GM12878 (cell line): ENCODE measurements around the gene USP10.

Experiments
- EGR1 ChIP-seq, 2 experiments: IDR thresholded peaks; 1 replicate in 1 of 2; 2 replicates in 1 of 2; pipeline ENCODE4 v1.6.1; 2011 to 2012; ENCODE audit warnings: low read depth in 2 of 2, low read length in 2 of 2, borderline replicate concordance in 1 of 2, mild to moderate bottlenecking in 1 of 2, moderate library complexity in 1 of 2
- EP300 ChIP-seq, 2 experiments: fragments of 150-350 bp in 1 of 2; IDR thresholded peaks; 2 replicates each; pipeline ENCODE4 v1.6.1; 2011 to 2012; ENCODE audit warnings: low read depth in 2 of 2, low read length in 2 of 2, borderline replicate concordance in 1 of 2, improper control_type of control experiment in 1 of 2, inconsistent platforms in 1 of 2; ENCODE audit not compliant: control insufficient read depth in 1 of 2
- FOS ChIP-seq: IDR thresholded peaks from 3 replicates; pipeline ENCODE4 v1.6.1; 2011; ENCODE audit warnings: borderline replicate concordance; ENCODE audit not compliant: insufficient read length; ENCODE audit errors: extremely low read depth
- HDAC2 ChIP-seq: fragments of 200-600 bp; sonication (generic); IDR thresholded peaks from 2 replicates; pipeline ENCODE4 v1.6.1; 2017
- MTA2 ChIP-seq: fragments of 450-650 bp; IDR thresholded peaks from 2 replicates; pipeline ENCODE4 v1.6.1; 2016; ENCODE audit warnings: low read depth, mild to moderate bottlenecking, moderate library complexity
- POLR2A ChIP-seq: IDR thresholded peaks from 2 replicates; pipeline ENCODE4 v1.6.1; 2011; ENCODE audit warnings: low read depth, mild to moderate bottlenecking, low read length
- RAD21 ChIP-seq: IDR thresholded peaks from 2 replicates; pipeline ENCODE4 v1.6.1; 2011; ENCODE audit warnings: mild to moderate bottlenecking, low read depth, low read length, moderate library complexity; ENCODE audit not compliant: insufficient read depth
- TF ChIP-seq, protein P1 (sequence below), 3 experiments: IDR thresholded peaks in 2 of 3; conservative IDR thresholded peaks in 1 of 3; 2 replicates each; pipeline ENCODE4 v1.5.1; 2011; ENCODE audit warnings: low read depth in 3 of 3, low read length in 3 of 3, mild to moderate bottlenecking in 3 of 3, control low read depth in 2 of 3, moderate library complexity in 2 of 3, inconsistent platforms in 1 of 3, mixed read lengths in 1 of 3; ENCODE audit not compliant: control insufficient read depth in 2 of 3, insufficient read depth in 1 of 3; ENCODE audit errors: extremely low read depth in 1 of 3
- TF ChIP-seq, protein P2 (sequence below): IDR thresholded peaks from 2 replicates; pipeline ENCODE4 v1.6.1; 2011; ENCODE audit warnings: low read depth, low read length, improper control_type of control experiment, borderline replicate concordance

DNA sequence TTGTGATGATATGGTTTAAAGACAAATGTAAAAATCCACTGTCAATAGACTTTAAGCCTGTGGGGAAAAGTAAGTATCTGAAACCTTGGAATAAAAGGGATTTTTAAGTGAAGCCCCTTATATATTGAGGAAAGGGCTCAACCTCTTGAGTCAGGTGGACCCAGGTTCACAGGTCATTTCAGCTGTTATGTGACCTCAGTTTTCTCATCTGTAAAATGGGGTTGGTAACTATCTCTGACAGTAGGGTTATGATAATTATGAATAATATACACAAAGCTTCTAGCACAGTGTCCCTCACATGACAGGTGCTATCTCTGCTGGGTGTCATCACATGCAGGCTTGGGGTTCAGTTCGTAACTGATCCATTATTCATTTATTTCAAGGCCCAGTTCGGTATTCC, 57.0 kb downstream of the USP10 start:
- TF ChIP-seq FOS (no peak), HDAC2 (no peak), POLR2A (no peak), EP300 (IDR thresholded peaks at IDR 0.05; ENCODE audit: borderline replicate concordance in 1 of 2, control insufficient read depth in 1 of 2, low read depth in 2 of 2, low read length in 2 of 2) (no peak), MTA2 (no peak), EGR1 (IDR thresholded peaks at IDR 0.05; ENCODE audit: borderline replicate concordance in 1 of 2, low read depth in 2 of 2, low read length in 2 of 2) (no peak), RAD21 (no peak)
- TF ChIP-seq, protein P1, sequence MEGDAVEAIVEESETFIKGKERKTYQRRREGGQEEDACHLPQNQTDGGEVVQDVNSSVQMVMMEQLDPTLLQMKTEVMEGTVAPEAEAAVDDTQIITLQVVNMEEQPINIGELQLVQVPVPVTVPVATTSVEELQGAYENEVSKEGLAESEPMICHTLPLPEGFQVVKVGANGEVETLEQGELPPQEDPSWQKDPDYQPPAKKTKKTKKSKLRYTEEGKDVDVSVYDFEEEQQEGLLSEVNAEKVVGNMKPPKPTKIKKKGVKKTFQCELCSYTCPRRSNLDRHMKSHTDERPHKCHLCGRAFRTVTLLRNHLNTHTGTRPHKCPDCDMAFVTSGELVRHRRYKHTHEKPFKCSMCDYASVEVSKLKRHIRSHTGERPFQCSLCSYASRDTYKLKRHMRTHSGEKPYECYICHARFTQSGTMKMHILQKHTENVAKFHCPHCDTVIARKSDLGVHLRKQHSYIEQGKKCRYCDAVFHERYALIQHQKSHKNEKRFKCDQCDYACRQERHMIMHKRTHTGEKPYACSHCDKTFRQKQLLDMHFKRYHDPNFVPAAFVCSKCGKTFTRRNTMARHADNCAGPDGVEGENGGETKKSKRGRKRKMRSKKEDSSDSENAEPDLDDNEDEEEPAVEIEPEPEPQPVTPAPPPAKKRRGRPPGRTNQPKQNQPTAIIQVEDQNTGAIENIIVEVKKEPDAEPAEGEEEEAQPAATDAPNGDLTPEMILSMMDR (IDR thresholded peaks at IDR 0.05 in 2 of 3, conservative IDR thresholded peaks at IDR 0.05 in 1 of 3; ENCODE audit: control insufficient read depth in 2 of 3, extremely low read depth in 1 of 3, insufficient read depth in 1 of 3, low read depth in 3 of 3, low read length in 3 of 3): no peak
- TF ChIP-seq, protein P2, sequence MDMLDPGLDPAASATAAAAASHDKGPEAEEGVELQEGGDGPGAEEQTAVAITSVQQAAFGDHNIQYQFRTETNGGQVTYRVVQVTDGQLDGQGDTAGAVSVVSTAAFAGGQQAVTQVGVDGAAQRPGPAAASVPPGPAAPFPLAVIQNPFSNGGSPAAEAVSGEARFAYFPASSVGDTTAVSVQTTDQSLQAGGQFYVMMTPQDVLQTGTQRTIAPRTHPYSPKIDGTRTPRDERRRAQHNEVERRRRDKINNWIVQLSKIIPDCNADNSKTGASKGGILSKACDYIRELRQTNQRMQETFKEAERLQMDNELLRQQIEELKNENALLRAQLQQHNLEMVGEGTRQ: no peak
